ENCODE results near the gene ADH7. TPM values are rescaled to one million over a fixed set of nuclear protein-coding genes. Genes with fewer than 3 reads are reported as not detected.

The ADH7 gene
- polyA plus RNA-seq: 1 to 10 TPM in 1 of 3 donors, not detected in 2; 1.2 TPM

GRCh38 chr4:99435154-99435553, at the start of gene ADH7:
Gene ADH7, minus strand, starts transcription at chr4:99435342. Its CDS starts 109 bp downstream, at chr4:99435233.
- 85 to 94% (median 87%) methylated on average over 1 of the region's 1 CpG for WGBS, 3 donors
- no peak within 1 kb of the TSS for H3K27ac ChIP-seq (ENCODE audit: low read depth, low read length)

GRCh38 chr4:99483636-99484035, 48.5 kb upstream of the ADH7 start:
- H3K27ac ChIP-seq (ENCODE audit: low read depth, low read length): no peak overlapping the region
- WGBS, 3 donors: 91 to 100% (median 97%) methylated on average over 1 of the region's 1 CpG

GRCh38 chr4:99473131-99473530, 38.0 kb upstream of the ADH7 start:
- 85 to 90% (median 88%) methylated on average over 1 of the region's 1 CpG for WGBS, 3 donors
- H3K27ac ChIP-seq (ENCODE audit: low read depth, low read length): no peak overlapping the region

GRCh38 chr4:99471896-99472295, 36.8 kb upstream of the ADH7 start:
- H3K27ac ChIP-seq (ENCODE audit: low read depth, low read length): no peak overlapping the region
- WGBS, 3 donors: 14 to 26% (median 25%) methylated on average over 1 of the region's 1 CpG

GRCh38 chr4:99471349-99471748, 36.2 kb upstream of the ADH7 start:
- no peak overlapping the region for H3K27ac ChIP-seq (ENCODE audit: low read depth, low read length)

- no peak overlapping the region for H3K27ac ChIP-seq (ENCODE audit: low read depth, low read length)
- 58 to 89% (median 68%) methylated on average over 1 of the region's 1 CpG for WGBS, 3 donors
Observed at GRCh38 chr4:99468889-99469288, 33.7 kb upstream of the ADH7 start.

GRCh38 chr4:99467887-99468286, 32.7 kb upstream of the ADH7 start:
- 57 to 73% (median 61%) methylated on average over 2 of the region's 2 CpGs for WGBS, 3 donors

GRCh38 chr4:99463566-99463965, 28.4 kb upstream of the ADH7 start:
- WGBS, 3 donors: 80 to 90% (median 87%) methylated on average over 2 of the region's 2 CpGs
- no peak overlapping the region for H3K27ac ChIP-seq (ENCODE audit: low read depth, low read length)

More at GRCh38 chr4:99467887-99468286, 32.7 kb upstream of the ADH7 start:
- no peak overlapping the region for H3K27ac ChIP-seq (ENCODE audit: low read depth, low read length)

GRCh38 chr4:99462875-99463464, 27.8 kb upstream of the ADH7 start:
- WGBS, 3 donors: 33 to 35% (median 35%) methylated on average over 4 of the region's 4 CpGs
- no peak overlapping the region for H3K27ac ChIP-seq (ENCODE audit: low read depth, low read length)

- H3K27ac ChIP-seq (ENCODE audit: low read depth, low read length): no peak overlapping the region
- WGBS, 3 donors: 50 to 71% (median 58%) methylated on average over 4 of the region's 4 CpGs
Observed at GRCh38 chr4:99461623-99462401, 26.7 kb upstream of the ADH7 start.

GRCh38 chr4:99459546-99460042, 24.5 kb upstream of the ADH7 start:
- WGBS, 3 donors: 90 to 95% (median 91%) methylated on average over 5 of the region's 5 CpGs
- no peak overlapping the region for H3K27ac ChIP-seq (ENCODE audit: low read depth, low read length)

GRCh38 chr4:99458911-99459447, 23.8 kb upstream of the ADH7 start:
- H3K27ac ChIP-seq (ENCODE audit: low read depth, low read length): no peak overlapping the region
- WGBS, 3 donors: 71 to 83% (median 83%) methylated on average over 6 of the region's 6 CpGs

- H3K27ac ChIP-seq (ENCODE audit: low read depth, low read length): no peak overlapping the region
Observed at GRCh38 chr4:99457676-99458075, 22.5 kb upstream of the ADH7 start.

- H3K27ac ChIP-seq (ENCODE audit: low read depth, low read length): no peak overlapping the region
- WGBS, 3 donors: 84 to 91% (median 87%) methylated on average over 4 of the region's 4 CpGs
Observed at GRCh38 chr4:99457270-99457669, 22.1 kb upstream of the ADH7 start.

- 91 to 95% (median 93%) methylated on average over 3 of the region's 3 CpGs for WGBS, 3 donors
- H3K27ac ChIP-seq (ENCODE audit: low read depth, low read length): no peak overlapping the region
Observed at GRCh38 chr4:99447513-99447912, 12.4 kb upstream of the ADH7 start.

- WGBS, 3 donors: 10 to 12% (median 10%) methylated on average over 3 of the region's 3 CpGs
- H3K27ac ChIP-seq (ENCODE audit: low read depth, low read length): no peak overlapping the region
Observed at GRCh38 chr4:99447079-99447478, 11.9 kb upstream of the ADH7 start.

GRCh38 chr4:99438405-99438780, 3.3 kb upstream of the ADH7 start:
- H3K27ac ChIP-seq (ENCODE audit: low read depth, low read length): no peak overlapping the region
- 76 to 80% (median 77%) methylated on average over 4 of the region's 4 CpGs for WGBS, 3 donors

GRCh38 chr4:99437723-99438404, 2.7 kb upstream of the ADH7 start:
- no peak overlapping the region for H3K27ac ChIP-seq (ENCODE audit: low read depth, low read length)
- WGBS, 3 donors: 67 to 80% (median 78%) methylated on average over 5 of the region's 5 CpGs

Data from adipose tissue (tissue), 3 donors.